ENCODE measurements around the gene MYO3B.

MYO3B gene

GRCh38 chr2:170643346-170643745 lies 465.4 kb downstream of the MYO3B start:
- no peak overlapping the region for H3K27ac ChIP-seq
- TF ChIP-seq ZFX (IDR thresholded peaks at IDR 0.05), result no peak
- TF ChIP-seq, protein P1, sequence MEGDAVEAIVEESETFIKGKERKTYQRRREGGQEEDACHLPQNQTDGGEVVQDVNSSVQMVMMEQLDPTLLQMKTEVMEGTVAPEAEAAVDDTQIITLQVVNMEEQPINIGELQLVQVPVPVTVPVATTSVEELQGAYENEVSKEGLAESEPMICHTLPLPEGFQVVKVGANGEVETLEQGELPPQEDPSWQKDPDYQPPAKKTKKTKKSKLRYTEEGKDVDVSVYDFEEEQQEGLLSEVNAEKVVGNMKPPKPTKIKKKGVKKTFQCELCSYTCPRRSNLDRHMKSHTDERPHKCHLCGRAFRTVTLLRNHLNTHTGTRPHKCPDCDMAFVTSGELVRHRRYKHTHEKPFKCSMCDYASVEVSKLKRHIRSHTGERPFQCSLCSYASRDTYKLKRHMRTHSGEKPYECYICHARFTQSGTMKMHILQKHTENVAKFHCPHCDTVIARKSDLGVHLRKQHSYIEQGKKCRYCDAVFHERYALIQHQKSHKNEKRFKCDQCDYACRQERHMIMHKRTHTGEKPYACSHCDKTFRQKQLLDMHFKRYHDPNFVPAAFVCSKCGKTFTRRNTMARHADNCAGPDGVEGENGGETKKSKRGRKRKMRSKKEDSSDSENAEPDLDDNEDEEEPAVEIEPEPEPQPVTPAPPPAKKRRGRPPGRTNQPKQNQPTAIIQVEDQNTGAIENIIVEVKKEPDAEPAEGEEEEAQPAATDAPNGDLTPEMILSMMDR (conservative IDR thresholded peaks at IDR 0.05), result no peak

GRCh38 chr2:170647741-170648436 lies 469.9 kb downstream of the MYO3B start:
- TF ChIP-seq, protein P1 (conservative IDR thresholded peaks at IDR 0.05), result no peak
- no peak for TF ChIP-seq ZFX (IDR thresholded peaks at IDR 0.05)
- no peak overlapping the region for H3K27ac ChIP-seq

GRCh38 chr2:170651624-170652325 lies 473.8 kb downstream of the MYO3B start:
- no peak for TF ChIP-seq ZFX (IDR thresholded peaks at IDR 0.05)
- TF ChIP-seq, protein P1 (conservative IDR thresholded peaks at IDR 0.05), result no peak
- H3K27ac ChIP-seq, result no peak overlapping the region

DNA sequence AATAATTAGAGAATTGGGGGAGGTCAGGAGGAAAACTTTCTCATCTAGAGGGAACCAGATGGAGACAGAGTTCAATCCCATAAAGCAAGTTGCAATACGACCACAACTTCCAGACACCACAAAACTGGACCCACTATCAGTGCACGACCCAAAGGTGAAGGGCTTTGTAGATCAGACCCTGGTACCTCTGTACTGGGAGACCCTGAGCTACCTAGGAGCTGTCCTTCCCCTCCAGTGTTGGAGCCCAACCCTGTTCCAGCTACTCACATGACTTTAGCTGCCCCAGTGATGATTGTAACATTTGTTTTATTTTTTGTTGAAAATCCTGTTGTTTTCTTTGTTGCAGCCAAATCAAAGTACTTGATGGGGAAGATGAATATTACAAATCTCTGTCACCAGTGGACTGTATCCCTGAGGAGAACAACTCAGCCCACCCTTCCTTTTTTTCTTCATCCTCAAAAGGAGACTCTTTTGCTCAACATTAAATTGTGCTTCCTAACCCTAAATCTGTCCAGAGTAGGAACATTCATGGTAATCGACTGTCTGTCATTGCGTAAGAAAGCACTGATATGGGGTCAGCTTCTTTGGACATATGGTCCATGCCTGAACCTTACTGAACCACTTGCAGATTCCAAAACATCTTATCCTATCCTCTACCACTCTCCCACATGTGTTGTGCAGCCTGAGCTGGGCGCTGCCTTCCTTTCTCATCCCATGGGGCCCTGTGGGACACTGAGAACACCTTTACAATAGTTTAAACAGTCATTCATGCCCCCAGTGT lies 474.9 kb downstream of the MYO3B start:
- no peak overlapping the region for H3K27ac ChIP-seq

GRCh38 chr2:170656669-170657068 lies 478.7 kb downstream of the MYO3B start:
- TF ChIP-seq ZFX (IDR thresholded peaks at IDR 0.05), result no peak
- TF ChIP-seq, protein P1 (conservative IDR thresholded peaks at IDR 0.05), result no peak
- H3K27ac ChIP-seq, result no peak overlapping the region

More for the DNA sequence above, 474.9 kb downstream of the MYO3B start:
- TF ChIP-seq, protein P1 (conservative IDR thresholded peaks at IDR 0.05), result no peak
- TF ChIP-seq ZFX (IDR thresholded peaks at IDR 0.05), result no peak

- H3K27ac ChIP-seq, result no peak overlapping the region
- TF ChIP-seq ZFX (IDR thresholded peaks at IDR 0.05), result no peak
- TF ChIP-seq, protein P1 (conservative IDR thresholded peaks at IDR 0.05), result no peak
Observed at GRCh38 chr2:170660409-170660808, 482.5 kb downstream of the MYO3B start.

- no peak overlapping the region for H3K27ac ChIP-seq
- TF ChIP-seq, protein P1 (conservative IDR thresholded peaks at IDR 0.05), result no peak
- no peak for TF ChIP-seq ZFX (IDR thresholded peaks at IDR 0.05)
Observed at GRCh38 chr2:170665743-170666142, 487.8 kb downstream of the MYO3B start.
